LNCaP clone FGC (cell line): ENCODE measurements around the gene OR4K15.
"Not testable (repeated sequence)": the region's sequence is repeated elsewhere in the genome, so short reads cannot be mapped to it uniquely, and the experiment has no call there.

Experiments
- DNase-seq: peaks from one replicate; pipeline ENCODE4 v3.0.0-alpha.2; 2011; ENCODE audit warnings: low read depth
- H3K4me3 ChIP-seq: 2 replicates; pipeline ENCODE4 v1.5.1; 2011; ENCODE audit warnings: mild to moderate bottlenecking, low read depth, low read length, control low read depth
- TF ChIP-seq, protein P1 (sequence below): IDR thresholded peaks from 2 replicates; pipeline ENCODE4 v1.5.1; 2012; ENCODE audit warnings: mild to moderate bottlenecking; ENCODE audit not compliant: control insufficient read depth, insufficient read depth; ENCODE audit errors: extremely low read depth

The OR4K15 gene, protein sequence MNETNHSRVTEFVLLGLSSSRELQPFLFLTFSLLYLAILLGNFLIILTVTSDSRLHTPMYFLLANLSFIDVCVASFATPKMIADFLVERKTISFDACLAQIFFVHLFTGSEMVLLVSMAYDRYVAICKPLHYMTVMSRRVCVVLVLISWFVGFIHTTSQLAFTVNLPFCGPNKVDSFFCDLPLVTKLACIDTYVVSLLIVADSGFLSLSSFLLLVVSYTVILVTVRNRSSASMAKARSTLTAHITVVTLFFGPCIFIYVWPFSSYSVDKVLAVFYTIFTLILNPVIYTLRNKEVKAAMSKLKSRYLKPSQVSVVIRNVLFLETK

DNA sequence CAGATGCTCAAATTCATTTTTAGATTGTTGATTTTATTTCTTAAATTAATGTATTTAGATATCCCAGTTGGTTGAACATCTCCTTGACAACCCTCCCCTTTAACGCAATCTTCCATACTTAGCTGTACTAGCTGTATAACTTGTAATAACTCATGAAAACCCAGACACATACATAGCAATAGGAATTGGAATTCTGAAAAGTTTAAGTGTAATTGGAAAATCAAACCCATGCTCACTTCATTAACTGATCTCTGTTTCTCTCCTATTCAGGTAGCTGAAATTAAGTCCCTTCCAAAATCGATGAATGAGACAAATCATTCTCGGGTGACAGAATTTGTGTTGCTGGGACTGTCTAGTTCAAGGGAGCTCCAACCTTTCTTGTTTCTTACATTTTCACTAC lies at the start of gene OR4K15:
Gene OR4K15 (plus strand): TSS at position 301 of the 400 bp plus-strand sequence. CDS start 0 bp downstream, at position 301.
- TF ChIP-seq, protein P1, sequence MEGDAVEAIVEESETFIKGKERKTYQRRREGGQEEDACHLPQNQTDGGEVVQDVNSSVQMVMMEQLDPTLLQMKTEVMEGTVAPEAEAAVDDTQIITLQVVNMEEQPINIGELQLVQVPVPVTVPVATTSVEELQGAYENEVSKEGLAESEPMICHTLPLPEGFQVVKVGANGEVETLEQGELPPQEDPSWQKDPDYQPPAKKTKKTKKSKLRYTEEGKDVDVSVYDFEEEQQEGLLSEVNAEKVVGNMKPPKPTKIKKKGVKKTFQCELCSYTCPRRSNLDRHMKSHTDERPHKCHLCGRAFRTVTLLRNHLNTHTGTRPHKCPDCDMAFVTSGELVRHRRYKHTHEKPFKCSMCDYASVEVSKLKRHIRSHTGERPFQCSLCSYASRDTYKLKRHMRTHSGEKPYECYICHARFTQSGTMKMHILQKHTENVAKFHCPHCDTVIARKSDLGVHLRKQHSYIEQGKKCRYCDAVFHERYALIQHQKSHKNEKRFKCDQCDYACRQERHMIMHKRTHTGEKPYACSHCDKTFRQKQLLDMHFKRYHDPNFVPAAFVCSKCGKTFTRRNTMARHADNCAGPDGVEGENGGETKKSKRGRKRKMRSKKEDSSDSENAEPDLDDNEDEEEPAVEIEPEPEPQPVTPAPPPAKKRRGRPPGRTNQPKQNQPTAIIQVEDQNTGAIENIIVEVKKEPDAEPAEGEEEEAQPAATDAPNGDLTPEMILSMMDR = no peak
- H3K4me3 ChIP-seq = no peak within 1 kb of the TSS
- no peak for DNase-seq

DNA sequence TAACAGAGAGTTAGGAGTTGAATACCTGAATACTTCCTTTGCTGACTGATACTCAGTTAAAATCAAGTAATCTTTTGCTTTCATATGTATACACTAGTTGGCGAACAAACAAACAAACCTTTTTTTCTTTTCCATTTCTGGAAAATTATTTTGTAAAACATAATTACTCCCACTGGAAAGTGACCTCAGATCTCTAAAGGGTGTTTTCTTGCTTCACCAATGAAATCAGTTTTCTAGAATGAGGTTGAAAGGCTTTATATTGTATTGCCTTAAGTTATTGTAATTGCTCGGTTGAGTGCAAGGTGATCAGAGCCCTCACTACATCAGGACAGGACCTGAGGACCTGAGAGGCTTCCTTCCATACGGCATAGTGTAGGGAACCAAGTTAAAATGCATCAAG lies 44.8 kb upstream of the OR4K15 start, which contains the start of gene OR4K1:
Gene OR4K1 (plus strand): TSS at position 301 of the 400 bp plus-strand sequence. CDS start 4,750 bp downstream, outside the sequence.
- TF ChIP-seq, protein P1 = no peak
- H3K4me3 ChIP-seq = no peak within 1 kb of the TSS

DNA sequence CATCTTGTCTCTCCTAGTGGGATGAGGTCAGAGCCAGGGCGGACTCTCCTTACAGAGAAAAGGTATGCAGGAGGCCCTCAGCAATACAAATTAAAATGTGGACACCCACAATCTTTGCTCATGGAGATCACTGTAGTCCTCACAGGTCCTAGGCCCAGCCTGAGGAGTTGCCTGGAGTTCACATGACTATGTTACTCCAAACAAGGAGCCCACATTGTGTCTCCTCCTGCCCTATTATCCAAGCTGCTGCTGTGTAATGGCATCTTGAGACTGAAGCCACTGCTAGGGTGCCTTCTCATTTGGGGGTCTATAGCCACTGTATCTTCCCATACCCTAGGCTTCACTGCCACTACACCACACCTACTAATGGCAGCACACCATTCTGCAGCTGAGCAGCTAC lies 33.7 kb upstream of the OR4K15 start:
- TF ChIP-seq, protein P1 = no peak
- DNase-seq = no peak
- H3K4me3 ChIP-seq = no peak overlapping the region

More for the DNA sequence above, 44.8 kb upstream of the OR4K15 start, which contains the start of gene OR4K1:
- no peak for DNase-seq

DNA sequence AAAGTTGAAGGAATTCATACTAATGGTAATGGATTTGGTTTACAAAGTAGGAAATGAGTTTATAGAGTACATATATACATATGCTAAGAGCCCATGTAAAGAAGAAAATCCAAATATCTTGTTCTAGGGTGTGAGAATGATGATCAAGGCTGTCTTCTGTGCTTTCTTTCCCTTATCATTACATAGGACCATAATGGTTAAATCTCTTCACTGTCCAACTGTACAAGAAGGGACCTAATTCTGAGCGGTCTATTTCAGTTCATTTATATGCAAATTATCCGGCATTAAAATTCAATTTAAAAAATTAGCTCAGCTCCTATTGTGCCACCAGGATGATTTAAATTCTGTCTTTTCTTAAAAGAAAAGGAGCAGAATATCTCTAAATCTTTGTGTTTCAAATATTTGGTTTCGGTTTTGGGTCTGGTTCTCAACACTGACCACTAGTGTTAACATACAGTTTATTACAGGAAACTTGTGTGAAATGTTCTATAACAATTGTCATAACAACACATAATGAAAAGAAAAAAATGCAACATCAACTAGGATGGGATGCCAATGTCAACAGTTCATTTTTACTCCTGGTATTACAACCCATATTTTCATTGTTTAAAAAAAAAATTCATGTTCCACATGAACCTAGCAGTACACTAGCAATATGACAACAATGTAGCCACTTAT lies 27.8 kb upstream of the OR4K15 start:
- no peak for DNase-seq
- TF ChIP-seq, protein P1 = peak; percentile 38; the same call in 1 of the 2 replicates
- peak overlapping the region; percentile 30 for H3K4me3 ChIP-seq

DNA sequence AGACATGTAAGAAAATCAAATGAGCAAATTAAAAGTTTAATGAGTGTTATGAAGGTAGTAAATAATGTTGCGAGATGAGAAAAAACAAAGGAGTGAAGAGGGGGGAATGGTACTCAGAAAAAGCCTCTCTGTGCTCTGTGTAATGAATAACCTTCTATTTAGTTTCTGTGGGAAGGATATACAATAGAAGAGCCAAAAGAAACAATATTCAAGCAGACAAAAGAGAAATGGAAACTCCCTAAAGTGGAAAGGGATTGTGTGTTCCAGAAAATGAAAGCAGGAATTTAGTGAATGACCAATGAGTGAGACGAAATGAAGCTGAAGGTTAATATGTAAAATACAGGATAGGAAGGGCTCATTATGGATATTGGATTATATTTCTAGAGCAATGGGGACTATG lies 26.2 kb upstream of the OR4K15 start:
- DNase-seq = no peak
- TF ChIP-seq, protein P1 = no peak
- no peak overlapping the region for H3K4me3 ChIP-seq

DNA sequence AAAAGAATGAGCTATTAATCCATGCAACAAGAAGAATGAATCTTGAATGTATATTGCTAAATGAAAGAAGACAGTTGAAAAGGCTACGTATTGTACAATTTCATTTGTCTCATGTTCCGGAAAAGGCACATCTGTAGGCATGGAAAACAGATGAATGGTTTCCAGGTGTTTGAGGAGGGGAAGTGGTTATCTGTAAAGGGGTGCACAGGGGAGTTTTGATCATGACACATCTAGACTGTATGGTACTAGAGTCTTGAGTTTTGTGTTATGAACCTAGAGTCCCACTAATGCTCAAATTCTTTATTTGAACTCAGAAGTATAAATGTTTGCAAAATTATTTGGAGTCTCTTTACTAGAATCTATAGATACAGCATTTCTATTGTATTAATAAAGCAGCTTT lies 5.7 kb upstream of the OR4K15 start:
- not testable (repeated sequence) for DNase-seq, H3K4me3 ChIP-seq

DNA sequence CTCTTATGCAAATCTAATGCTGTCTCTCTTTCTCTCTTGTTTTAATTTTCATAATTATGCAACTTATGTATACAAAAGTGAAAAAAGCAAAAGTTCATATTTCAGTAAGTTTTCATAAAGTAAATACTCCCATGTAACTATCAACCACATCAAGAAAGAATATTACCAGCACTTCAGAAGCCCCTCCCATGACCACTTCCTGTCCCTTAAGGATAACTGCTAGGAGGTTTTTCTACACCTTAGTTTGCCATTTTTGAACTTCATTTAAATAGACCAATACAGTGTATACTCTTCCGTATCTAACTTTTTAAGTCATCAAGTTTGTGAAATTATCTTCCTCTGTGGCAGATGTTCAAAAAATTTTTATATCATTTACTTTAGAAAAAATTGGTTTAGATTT lies 547 bp upstream of the OR4K15 start:
- TF ChIP-seq, protein P1 = no peak
- no peak for DNase-seq
- no peak overlapping the region for H3K4me3 ChIP-seq
